NCI-H1436 treated with DMSO at 0.1 percent for 48 hours (cell line): ENCODE data around the gene ZNF30.
"Not testable (repeated sequence)": the region's sequence is repeated elsewhere in the genome, so short reads cannot be mapped to it uniquely, and the experiment has no call there.

ENCODE experiments used
- DNase-seq: peaks from one replicate; lab custom pipeline; 2025; lab: John Stamatoyannopoulos, UW

The ZNF30 gene

GRCh38 chr19:34926685-34927375 lies at the start of gene ZNF30:
ZNF30 (plus strand) TSS chr19:34926903; CDS start chr19:34929948, 3,045 bp downstream.
- peak; percentile 6 for DNase-seq

- DNase-seq, result no peak
Measured at GRCh38 chr19:34879563-34879962, 47.1 kb upstream of the ZNF30 start.

- no peak for DNase-seq
Measured at GRCh38 chr19:34880034-34880433, 46.7 kb upstream of the ZNF30 start.

- no peak for DNase-seq
Measured at GRCh38 chr19:34881982-34882381, 44.7 kb upstream of the ZNF30 start.

- no peak for DNase-seq
Measured at GRCh38 chr19:34888091-34888490, 38.6 kb upstream of the ZNF30 start.

GRCh38 chr19:34900245-34900644 lies 26.5 kb upstream of the ZNF30 start:
- no peak for DNase-seq

GRCh38 chr19:34904664-34905527 lies 21.8 kb upstream of the ZNF30 start:
- no peak for DNase-seq

- no peak for DNase-seq
Measured at GRCh38 chr19:34910770-34911169, 15.9 kb upstream of the ZNF30 start.

- not testable (repeated sequence) for DNase-seq
Measured at GRCh38 chr19:34917144-34917543, 9.6 kb upstream of the ZNF30 start.

- DNase-seq, result no peak
Measured at GRCh38 chr19:34918190-34918589, 8.5 kb upstream of the ZNF30 start.

- not testable (repeated sequence) for DNase-seq
Measured at GRCh38 chr19:34920090-34920786, 6.5 kb upstream of the ZNF30 start.

- no peak for DNase-seq
Measured at GRCh38 chr19:34925278-34925855, 1.3 kb upstream of the ZNF30 start.

- no peak for DNase-seq
Measured at GRCh38 chr19:34926361-34926684, 380 bp upstream of the ZNF30 start.

- DNase-seq, result no peak
Measured at GRCh38 chr19:34932494-34932893, 5.8 kb downstream of the ZNF30 start.

- DNase-seq, result no peak
Measured at GRCh38 chr19:34936184-34936583, 9.5 kb downstream of the ZNF30 start.

GRCh38 chr19:34938886-34939285 lies 12.2 kb downstream of the ZNF30 start:
- no peak for DNase-seq

- no peak for DNase-seq
Measured at GRCh38 chr19:34943861-34944573, 17.3 kb downstream of the ZNF30 start.

- DNase-seq, result no peak
Measured at GRCh38 chr19:34953092-34953491, 26.4 kb downstream of the ZNF30 start.

GRCh38 chr19:34957830-34958751 lies 31.4 kb downstream of the ZNF30 start:
- no peak for DNase-seq

GRCh38 chr19:34959021-34959420 lies 32.3 kb downstream of the ZNF30 start:
- DNase-seq, result no peak
